HG02571 (cell line): ENCODE measurements around the gene NPHP3.
"Not testable (repeated sequence)": the region's sequence is repeated elsewhere in the genome, so short reads cannot be mapped to it uniquely, and the experiment has no call there.

Experiments
- ATAC-seq: cut with Tn5 transposase; IDR thresholded peaks from one replicate; pipeline ENCODE4 v1.9.1; 2021; ENCODE audit warnings: mild to moderate bottlenecking, moderate library complexity; ENCODE audit not compliant: unreplicated experiment

The NPHP3 gene, protein sequence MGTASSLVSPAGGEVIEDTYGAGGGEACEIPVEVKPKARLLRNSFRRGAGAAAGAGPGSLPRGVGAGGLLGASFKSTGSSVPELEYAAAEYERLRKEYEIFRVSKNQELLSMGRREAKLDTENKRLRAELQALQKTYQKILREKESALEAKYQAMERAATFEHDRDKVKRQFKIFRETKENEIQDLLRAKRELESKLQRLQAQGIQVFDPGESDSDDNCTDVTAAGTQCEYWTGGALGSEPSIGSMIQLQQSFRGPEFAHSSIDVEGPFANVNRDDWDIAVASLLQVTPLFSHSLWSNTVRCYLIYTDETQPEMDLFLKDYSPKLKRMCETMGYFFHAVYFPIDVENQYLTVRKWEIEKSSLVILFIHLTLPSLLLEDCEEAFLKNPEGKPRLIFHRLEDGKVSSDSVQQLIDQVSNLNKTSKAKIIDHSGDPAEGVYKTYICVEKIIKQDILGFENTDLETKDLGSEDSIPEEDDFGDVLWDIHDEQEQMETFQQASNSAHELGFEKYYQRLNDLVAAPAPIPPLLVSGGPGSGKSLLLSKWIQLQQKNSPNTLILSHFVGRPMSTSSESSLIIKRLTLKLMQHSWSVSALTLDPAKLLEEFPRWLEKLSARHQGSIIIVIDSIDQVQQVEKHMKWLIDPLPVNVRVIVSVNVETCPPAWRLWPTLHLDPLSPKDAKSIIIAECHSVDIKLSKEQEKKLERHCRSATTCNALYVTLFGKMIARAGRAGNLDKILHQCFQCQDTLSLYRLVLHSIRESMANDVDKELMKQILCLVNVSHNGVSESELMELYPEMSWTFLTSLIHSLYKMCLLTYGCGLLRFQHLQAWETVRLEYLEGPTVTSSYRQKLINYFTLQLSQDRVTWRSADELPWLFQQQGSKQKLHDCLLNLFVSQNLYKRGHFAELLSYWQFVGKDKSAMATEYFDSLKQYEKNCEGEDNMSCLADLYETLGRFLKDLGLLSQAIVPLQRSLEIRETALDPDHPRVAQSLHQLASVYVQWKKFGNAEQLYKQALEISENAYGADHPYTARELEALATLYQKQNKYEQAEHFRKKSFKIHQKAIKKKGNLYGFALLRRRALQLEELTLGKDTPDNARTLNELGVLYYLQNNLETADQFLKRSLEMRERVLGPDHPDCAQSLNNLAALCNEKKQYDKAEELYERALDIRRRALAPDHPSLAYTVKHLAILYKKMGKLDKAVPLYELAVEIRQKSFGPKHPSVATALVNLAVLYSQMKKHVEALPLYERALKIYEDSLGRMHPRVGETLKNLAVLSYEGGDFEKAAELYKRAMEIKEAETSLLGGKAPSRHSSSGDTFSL (N-terminal part only)

DNA sequence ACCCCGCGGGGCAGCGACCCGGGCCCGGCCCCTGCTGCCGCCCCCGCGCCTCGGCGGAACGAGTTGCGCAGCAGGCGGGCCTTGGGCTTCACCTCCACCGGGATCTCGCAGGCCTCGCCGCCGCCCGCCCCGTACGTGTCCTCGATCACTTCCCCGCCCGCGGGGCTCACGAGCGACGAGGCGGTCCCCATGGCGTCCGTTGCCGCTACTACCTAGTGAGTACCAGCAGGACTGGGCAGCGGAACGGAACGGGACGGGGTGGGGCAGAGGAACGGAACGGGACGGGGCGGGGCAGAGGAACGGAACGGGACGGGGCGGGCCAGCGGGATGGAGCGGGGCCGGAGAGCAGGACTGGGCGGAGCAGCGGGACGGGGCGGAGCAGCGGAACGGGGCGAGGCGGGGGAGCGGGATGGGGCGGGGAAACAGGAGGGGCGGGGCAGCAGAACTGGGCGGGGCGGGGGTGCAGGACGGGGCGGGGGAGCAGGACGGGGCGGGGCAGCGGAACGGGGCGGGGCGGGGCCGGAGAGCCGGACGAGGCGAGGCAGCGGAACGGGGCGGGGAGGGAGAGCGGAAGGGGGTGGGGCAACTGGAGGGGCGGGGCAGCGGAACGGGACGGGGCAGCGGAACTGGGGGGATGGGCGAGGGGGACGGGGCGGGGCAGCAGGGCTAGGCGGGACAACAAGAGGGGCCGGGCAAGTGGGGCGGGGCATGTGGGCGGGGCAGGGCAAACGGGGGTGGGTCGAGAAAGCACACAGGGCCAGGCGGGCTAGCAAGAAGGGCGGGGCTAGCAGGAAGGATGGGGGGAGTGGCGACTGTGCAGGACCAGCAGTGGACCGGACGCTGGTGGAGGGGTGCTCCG, at the start of gene NPHP3:
Gene NPHP3 (minus strand): TSS at position 245 of the 859 bp plus-strand sequence. CDS start 54 bp downstream, at position 191.
- peak; percentile 88 for ATAC-seq

DNA sequence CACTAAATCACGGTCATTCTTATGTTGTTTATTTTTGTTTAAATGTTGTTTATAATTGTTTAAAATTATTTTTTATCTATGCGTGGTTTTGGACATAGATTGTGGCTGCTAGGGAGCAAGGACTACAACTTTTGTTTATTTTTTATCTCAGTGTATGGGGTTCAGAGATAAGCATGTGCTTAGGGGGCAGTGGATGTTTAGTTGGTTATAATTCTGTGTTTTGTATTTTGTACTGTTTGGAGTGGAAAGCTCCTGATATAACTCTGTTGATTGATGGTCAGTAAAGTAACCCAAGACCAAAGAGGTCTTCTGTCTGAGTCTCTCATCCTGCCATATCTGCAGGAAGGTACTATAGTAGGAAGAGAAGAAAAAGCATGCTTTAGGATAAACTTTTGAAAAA, 36.5 kb upstream of the NPHP3 start:
- no peak for ATAC-seq

DNA sequence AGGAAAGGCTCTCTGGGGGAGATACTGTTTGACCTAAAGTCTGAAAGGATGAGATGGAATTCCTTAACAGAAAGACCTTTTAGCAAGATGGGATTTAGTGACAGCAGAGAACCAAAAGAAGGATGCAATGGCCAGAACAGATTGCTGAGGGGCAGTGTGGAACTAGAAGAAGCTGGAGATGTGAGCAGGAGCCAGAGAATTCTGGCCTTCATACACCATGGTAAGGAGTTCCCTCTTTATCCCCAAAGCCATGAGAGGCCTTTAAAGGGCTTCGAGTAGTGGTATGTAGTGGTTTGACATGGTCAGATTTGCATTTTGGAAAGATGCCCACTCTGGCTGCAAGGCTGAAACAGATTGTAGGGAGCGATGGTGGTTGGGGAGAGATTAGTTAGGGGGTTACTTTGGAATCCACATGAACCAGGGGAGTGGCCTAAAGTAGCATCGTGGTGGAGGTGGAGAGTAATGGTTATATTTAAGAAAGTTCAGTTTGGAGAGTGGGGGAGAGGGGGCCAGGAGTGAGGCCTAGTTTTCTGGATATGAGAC, 34.0 kb upstream of the NPHP3 start:
- ATAC-seq: no peak

DNA sequence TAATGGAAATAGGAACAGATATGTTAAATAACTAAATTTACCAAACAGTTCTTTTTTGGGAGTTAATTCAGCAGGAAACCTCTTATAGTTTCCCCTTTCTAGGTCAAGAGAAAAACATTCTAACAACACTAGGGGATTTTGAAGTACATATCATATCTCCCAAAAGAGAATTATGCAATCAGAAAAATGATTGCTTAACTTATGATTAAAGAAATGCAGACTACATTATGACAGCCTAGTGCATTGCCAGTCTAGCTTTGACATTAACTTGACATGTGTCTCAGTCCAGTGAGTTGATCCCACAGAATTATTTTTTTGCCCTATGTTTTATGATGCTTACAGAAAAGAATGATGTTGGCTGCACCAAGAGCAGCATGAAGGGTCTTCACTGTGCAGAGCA, 31.7 kb upstream of the NPHP3 start:
- ATAC-seq: no peak

DNA sequence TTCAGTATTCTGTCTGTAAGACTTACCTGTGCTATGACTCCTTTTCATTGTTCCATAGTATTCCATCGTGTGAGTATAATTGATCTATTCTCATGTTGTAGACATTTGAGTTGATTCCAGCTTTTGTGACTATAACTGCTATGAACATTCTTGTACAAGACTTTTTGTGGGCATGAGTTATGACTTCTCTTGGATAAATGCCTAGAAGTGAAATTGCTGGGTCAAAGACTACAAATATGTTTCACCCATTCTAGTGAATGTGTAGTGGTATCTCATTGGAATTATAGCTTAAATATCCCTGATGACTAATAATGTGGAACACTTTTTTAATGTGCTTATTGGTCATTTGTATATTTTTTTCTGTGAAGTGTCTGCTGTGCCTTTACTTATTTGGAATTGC, 27.6 kb upstream of the NPHP3 start:
- no peak for ATAC-seq

GRCh38 chr3:132746720-132747119, 24.5 kb upstream of the NPHP3 start:
- not testable (repeated sequence) for ATAC-seq

- ATAC-seq: no peak
Measured at GRCh38 chr3:132738314-132738713, 16.1 kb upstream of the NPHP3 start.

DNA sequence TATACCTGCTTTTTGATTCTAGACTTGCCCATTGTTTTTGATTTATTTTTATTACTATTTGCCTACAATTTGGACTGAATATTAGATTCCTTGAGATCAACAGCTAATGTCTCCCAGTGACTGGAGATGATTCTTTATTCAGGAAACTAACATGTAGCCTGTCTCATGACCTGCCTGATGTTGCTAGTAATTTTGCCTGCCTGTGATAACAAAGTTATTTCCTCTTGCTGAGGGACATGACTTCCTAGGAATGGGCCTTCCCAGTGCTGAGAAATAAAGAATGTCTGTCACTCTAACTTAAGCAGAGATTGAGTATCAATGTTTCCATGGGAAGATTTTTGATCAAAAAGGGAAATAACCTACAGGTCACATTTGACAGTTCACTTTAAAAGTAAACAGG, 13.4 kb upstream of the NPHP3 start:
- ATAC-seq: no peak

GRCh38 chr3:132730891-132731580, 8.8 kb upstream of the NPHP3 start:
- ATAC-seq: no peak

DNA sequence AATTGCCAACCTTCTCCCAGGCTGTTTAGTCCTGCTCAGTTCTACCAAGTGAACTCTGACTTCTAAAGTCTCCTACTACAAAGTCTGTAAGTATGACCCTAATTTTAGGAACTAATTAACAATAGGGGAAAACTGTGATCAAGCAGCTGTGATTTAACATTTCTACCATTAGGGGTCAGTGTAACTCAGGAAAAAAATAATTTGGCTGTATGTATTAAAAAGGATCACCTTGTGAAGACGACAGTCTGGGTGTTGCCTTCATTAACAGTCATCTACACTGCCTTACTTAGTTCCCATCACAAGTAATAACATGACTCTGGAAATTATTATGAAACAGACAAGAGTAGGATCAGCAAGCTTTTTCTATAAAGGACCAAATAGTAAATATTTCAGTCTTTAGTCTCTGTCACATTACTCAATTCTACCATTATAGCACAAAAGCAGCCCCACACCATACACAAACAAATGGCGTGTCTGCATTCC, 4.2 kb upstream of the NPHP3 start:
- ATAC-seq: no peak

GRCh38 chr3:132723024-132723950, 1.1 kb upstream of the NPHP3 start:
- ATAC-seq: no peak

DNA sequence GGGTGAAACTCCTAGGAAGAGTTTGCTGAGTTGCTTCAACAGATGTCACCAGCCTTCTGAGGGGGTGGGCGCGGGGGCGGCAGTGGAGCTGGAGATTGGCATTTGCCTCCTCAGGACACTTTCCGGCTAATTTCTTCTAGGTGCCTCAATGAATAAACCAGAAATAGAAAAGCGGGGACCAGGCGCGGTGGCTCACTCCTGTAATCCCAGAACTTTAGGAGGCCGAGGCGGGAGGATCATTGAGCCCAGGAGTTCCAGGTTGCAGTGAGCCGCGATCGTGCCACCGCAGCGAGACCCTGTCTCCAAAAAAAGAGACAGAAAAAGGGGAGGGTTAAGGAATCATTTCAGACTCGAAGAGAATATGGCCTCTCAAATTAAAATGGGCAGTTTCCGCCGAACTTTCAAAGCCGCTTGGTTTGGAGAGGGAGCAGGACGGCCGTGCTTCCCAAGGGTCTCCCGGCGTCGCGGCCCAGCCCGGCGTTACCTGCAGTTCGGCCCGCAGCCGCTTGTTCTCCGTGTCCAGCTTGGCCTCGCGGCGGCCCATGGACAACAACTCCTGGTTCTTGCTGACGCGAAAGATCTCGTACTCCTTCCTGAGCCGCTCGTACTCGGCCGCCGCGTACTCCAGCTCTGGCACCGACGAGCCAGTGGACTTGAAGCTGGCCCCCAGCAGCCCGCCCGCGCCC, 587 bp downstream of the NPHP3 start:
- ATAC-seq: peak; percentile 23

DNA sequence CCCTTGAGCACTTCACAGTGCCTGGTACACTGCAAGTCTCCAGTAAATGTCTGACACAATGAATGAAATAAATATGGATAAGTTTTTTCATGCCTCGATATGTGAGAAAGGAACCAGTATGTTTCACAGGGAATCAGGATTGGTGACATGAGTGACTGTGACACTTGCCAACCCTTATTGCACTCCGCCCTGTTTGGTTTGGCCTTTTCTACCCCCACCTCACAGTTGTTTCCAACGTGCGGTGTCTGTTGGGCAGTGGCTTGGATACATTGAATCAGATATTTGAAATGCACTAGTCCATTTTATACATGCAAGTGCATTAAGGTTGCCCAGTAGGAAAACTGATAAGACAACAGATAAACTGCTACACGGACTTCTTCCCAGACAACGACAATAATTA, 2.0 kb downstream of the NPHP3 start:
- no peak for ATAC-seq

GRCh38 chr3:132716372-132716771, 5.8 kb downstream of the NPHP3 start:
- ATAC-seq: no peak

DNA sequence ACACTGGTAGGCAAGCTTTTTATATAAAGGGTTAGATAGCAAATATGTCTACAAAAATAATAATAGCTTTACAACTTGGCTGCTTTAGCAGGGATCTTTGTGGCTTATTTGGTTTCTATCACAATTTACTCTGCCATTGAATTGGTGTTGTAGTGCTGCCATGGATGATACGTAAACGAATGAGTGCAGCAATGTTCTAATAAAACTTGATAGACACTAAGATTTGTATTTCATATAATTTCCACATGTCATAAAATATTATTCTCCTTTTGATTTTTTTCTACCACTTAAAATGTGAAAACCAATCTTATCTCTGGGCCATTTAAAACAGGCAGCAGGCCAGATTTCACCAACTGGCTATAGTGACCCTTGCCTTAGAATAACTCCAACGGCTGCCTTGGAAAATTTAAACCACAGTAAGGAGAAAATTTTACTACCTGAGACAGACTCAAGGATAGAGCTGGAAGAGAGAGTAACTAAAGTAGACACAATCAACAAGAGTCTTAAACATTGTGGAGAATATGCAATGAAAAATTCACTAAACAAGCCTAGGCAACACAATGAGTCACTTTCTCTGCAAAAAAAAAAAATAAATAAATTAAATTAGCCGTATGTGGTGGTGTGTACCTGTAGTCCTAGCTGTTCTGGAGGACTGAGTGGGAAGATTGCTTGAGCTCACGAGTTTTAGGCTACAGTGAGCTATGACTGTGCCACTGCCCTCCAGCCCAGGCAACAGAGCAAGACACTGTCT, 8.1 kb downstream of the NPHP3 start:
- no peak for ATAC-seq

DNA sequence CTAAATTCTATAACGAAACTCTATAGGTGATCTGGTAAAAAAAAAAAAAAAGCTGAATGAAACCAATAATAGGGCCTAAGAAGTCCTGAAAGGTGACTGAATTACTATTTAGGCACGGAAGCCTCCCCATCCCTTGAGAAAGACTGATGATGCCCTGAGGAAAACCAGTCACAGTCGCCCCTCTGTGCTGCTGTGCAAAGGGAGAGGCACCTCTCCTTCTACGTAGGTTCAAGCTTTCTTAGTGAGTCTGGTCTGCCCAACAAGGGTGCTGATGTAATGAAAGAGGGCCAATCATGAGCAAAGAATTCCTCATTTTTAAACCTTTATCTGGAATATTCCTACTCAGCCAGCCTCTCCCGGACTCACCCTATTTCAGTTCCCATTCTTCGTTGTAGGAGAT, 11.9 kb downstream of the NPHP3 start:
- no peak for ATAC-seq

GRCh38 chr3:132709761-132710160, 12.4 kb downstream of the NPHP3 start:
- no peak for ATAC-seq
